Rectal smooth muscle tissue (tissue), 1 donor: ENCODE results near the gene CHRM4.
A peak's percentile ranks its signal among the peaks of the same experiment; 100 is the strongest.
"Not testable (repeated sequence)": the region's sequence is repeated elsewhere in the genome, so short reads cannot be mapped to it uniquely, and the experiment has no call there.

Experiments
- H3K27ac ChIP-seq: one replicate; pipeline ENCODE4 v1.7.0; 2013; ENCODE audit warnings: low read depth, low read length, inconsistent platforms
- H3K27me3 ChIP-seq: one replicate; pipeline ENCODE4 v1.7.0; 2013; ENCODE audit warnings: low read length; ENCODE audit not compliant: control insufficient read depth, insufficient read depth
- H3K36me3 ChIP-seq: one replicate; pipeline ENCODE4 v1.7.0; 2013; ENCODE audit warnings: low read length; ENCODE audit not compliant: control insufficient read depth, insufficient read depth
- H3K4me1 ChIP-seq: one replicate; pipeline ENCODE4 v1.7.0; 2013; ENCODE audit warnings: low read length; ENCODE audit not compliant: control insufficient read depth, insufficient read depth
- H3K4me3 ChIP-seq: one replicate; pipeline ENCODE4 v1.7.0; 2013; ENCODE audit warnings: low read length
- H3K9ac ChIP-seq: one replicate; pipeline ENCODE4 v1.7.0; 2013; ENCODE audit warnings: low read length

Gene CHRM4

GRCh38 chr11:46385169-46386004 is 6.2 kb downstream of the CHRM4 start:
- Histone ChIP-seq H3K27me3 (peaks cover 30% of the 10 kb centered on the region), H3K9ac (no peak overlapping the region), H3K4me1 (peaks cover 3% of the 10 kb centered on the region)

GRCh38 chr11:46383974-46384701 is 7.4 kb downstream of the CHRM4 start:
- Histone ChIP-seq H3K9ac (no peak overlapping the region), H3K27me3 (peaks cover 21% of the 10 kb centered on the region), H3K36me3 (no peaks in the 10 kb centered on the region), H3K4me1 (peaks cover 3% of the 10 kb centered on the region), H3K27ac (no peak overlapping the region), H3K4me3 (no peak overlapping the region)

More at GRCh38 chr11:46385169-46386004, 6.2 kb downstream of the CHRM4 start:
- no peak overlapping the region for H3K27ac ChIP-seq
- no peak overlapping the region for H3K4me3 ChIP-seq
- no peaks in the 10 kb centered on the region for H3K36me3 ChIP-seq

- H3K4me1 ChIP-seq = peaks cover 3% of the 10 kb centered on the region
- H3K36me3 ChIP-seq = no peaks in the 10 kb centered on the region
- no peak overlapping the region for H3K4me3 ChIP-seq
- H3K27ac ChIP-seq = no peak overlapping the region
- peaks cover 21% of the 10 kb centered on the region for H3K27me3 ChIP-seq
- no peak overlapping the region for H3K9ac ChIP-seq
Measured at GRCh38 chr11:46383404-46383758, 8.2 kb downstream of the CHRM4 start.

GRCh38 chr11:46382646-46383403 is 8.8 kb downstream of the CHRM4 start:
- Histone ChIP-seq H3K36me3 (no peaks in the 10 kb centered on the region), H3K9ac (no peak overlapping the region), H3K4me1 (peaks cover 3% of the 10 kb centered on the region), H3K27ac (no peak overlapping the region), H3K4me3 (peak overlapping the region; percentile 74), H3K27me3 (peaks cover 21% of the 10 kb centered on the region)

GRCh38 chr11:46381819-46382645 is 9.5 kb downstream of the CHRM4 start:
- peak overlapping the region; percentile 74 for H3K4me3 ChIP-seq
- H3K27me3 ChIP-seq = peaks cover 17% of the 10 kb centered on the region
- H3K36me3 ChIP-seq = no peaks in the 10 kb centered on the region
- no peak overlapping the region for H3K27ac ChIP-seq
- peaks cover 3% of the 10 kb centered on the region for H3K4me1 ChIP-seq
- H3K9ac ChIP-seq = no peak overlapping the region

- peak within 1 kb of the TSS; percentile 73 for H3K9ac ChIP-seq
- no peaks in the 10 kb centered on the region for H3K36me3 ChIP-seq
- peaks cover 3% of the 10 kb centered on the region for H3K4me1 ChIP-seq
- peaks cover 13% of the 10 kb centered on the region for H3K27me3 ChIP-seq
- peak within 1 kb of the TSS; percentile 85 for H3K4me3 ChIP-seq
- H3K27ac ChIP-seq = peak within 1 kb of the TSS; percentile 51
Measured at GRCh38 chr11:46381048-46381818, 10.3 kb downstream of the CHRM4 start, which contains the start of gene MDK. Gene MDK, plus strand, starts transcription at chr11:46381669. Its CDS starts 389 bp downstream, at chr11:46382058.

GRCh38 chr11:46380340-46381047 is 11.1 kb downstream of the CHRM4 start:
- H3K27me3 ChIP-seq = peaks cover 13% of the 10 kb centered on the region
- H3K27ac ChIP-seq = peak overlapping the region; percentile 51
- peak overlapping the region; percentile 85 for H3K4me3 ChIP-seq
- peaks cover 2% of the 10 kb centered on the region for H3K36me3 ChIP-seq
- peak overlapping the region; percentile 73 for H3K9ac ChIP-seq
- peaks cover 3% of the 10 kb centered on the region for H3K4me1 ChIP-seq

GRCh38 chr11:46379482-46380293 is 11.9 kb downstream of the CHRM4 start:
- not testable (repeated sequence) for H3K27me3 ChIP-seq, H3K4me3 ChIP-seq, H3K9ac ChIP-seq, H3K27ac ChIP-seq, H3K4me1 ChIP-seq, H3K36me3 ChIP-seq

- no peak overlapping the region for H3K27ac ChIP-seq
Measured at GRCh38 chr11:46378811-46379481, 12.6 kb downstream of the CHRM4 start.

GRCh38 chr11:46378296-46378695 is 13.3 kb downstream of the CHRM4 start:
- peaks cover 3% of the 10 kb centered on the region for H3K4me1 ChIP-seq
- H3K27me3 ChIP-seq = peaks cover 5% of the 10 kb centered on the region
- no peak overlapping the region for H3K9ac ChIP-seq
- H3K4me3 ChIP-seq = no peak overlapping the region
- H3K27ac ChIP-seq = no peak overlapping the region
- H3K36me3 ChIP-seq = peaks cover 18% of the 10 kb centered on the region

More at GRCh38 chr11:46378811-46379481, 12.6 kb downstream of the CHRM4 start:
- peaks cover 14% of the 10 kb centered on the region for H3K36me3 ChIP-seq
- peaks cover 3% of the 10 kb centered on the region for H3K4me1 ChIP-seq
- H3K4me3 ChIP-seq = no peak overlapping the region
- no peak overlapping the region for H3K9ac ChIP-seq
- H3K27me3 ChIP-seq = peaks cover 5% of the 10 kb centered on the region
